ENCODE measurements around the gene ID4.
"Not testable (repeated sequence)": the region's sequence is repeated elsewhere in the genome, so short reads cannot be mapped to it uniquely, and the experiment has no call there.

The ID4 gene

GRCh38 chr6:19831358-19831757 is 5.8 kb upstream of the ID4 start:
- FAIRE-seq (no peak), DNase-seq (ENCODE audit: insufficient read length, low spot score) (no peak)

GRCh38 chr6:19833947-19834346 is 3.2 kb upstream of the ID4 start:
- DNase-seq (ENCODE audit: insufficient read length, low spot score) (no peak), FAIRE-seq (no peak)

GRCh38 chr6:19834858-19835257 is 2.3 kb upstream of the ID4 start:
- FAIRE-seq, result no peak

GRCh38 chr6:19835605-19836004 is 1.6 kb upstream of the ID4 start:
- FAIRE-seq (no peak), DNase-seq (ENCODE audit: insufficient read length, low spot score) (no peak)

More at GRCh38 chr6:19834858-19835257, 2.3 kb upstream of the ID4 start:
- no peak for DNase-seq (ENCODE audit: insufficient read length, low spot score)

- DNase-seq (ENCODE audit: insufficient read length, low spot score) (peak; percentile 17), FAIRE-seq (peak; percentile 52)
Measured at GRCh38 chr6:19837511-19838441, 606 bp downstream of the ID4 start.

GRCh38 chr6:19838442-19839236 is 1.5 kb downstream of the ID4 start:
- DNase-seq (ENCODE audit: insufficient read length, low spot score) (peak; percentile 9), FAIRE-seq (peak; percentile 55)

- FAIRE-seq, result no peak
Measured at GRCh38 chr6:19839237-19839546, 2.0 kb downstream of the ID4 start.

GRCh38 chr6:19839788-19840187 is 2.6 kb downstream of the ID4 start:
- no peak for DNase-seq (ENCODE audit: insufficient read length, low spot score)
- no peak for FAIRE-seq

More at GRCh38 chr6:19839237-19839546, 2.0 kb downstream of the ID4 start:
- no peak for DNase-seq (ENCODE audit: insufficient read length, low spot score)

GRCh38 chr6:19841181-19841580 is 4.0 kb downstream of the ID4 start:
- DNase-seq (ENCODE audit: insufficient read length, low spot score) (no peak), FAIRE-seq (no peak)

GRCh38 chr6:19842030-19842615 is 5.0 kb downstream of the ID4 start:
- no peak for FAIRE-seq
- DNase-seq (ENCODE audit: insufficient read length, low spot score), result no peak

- FAIRE-seq, result no peak
- DNase-seq (ENCODE audit: insufficient read length, low spot score), result no peak
Measured at GRCh38 chr6:19844689-19845088, 7.5 kb downstream of the ID4 start.

GRCh38 chr6:19845266-19846041 is 8.3 kb downstream of the ID4 start:
- no peak for FAIRE-seq
- no peak for DNase-seq (ENCODE audit: insufficient read length, low spot score)

- no peak for FAIRE-seq
- DNase-seq (ENCODE audit: insufficient read length, low spot score), result no peak
Measured at GRCh38 chr6:19848465-19849029, 11.4 kb downstream of the ID4 start.

- DNase-seq (ENCODE audit: insufficient read length, low spot score) (no peak), FAIRE-seq (no peak)
Measured at GRCh38 chr6:19849196-19849595, 12.0 kb downstream of the ID4 start.

GRCh38 chr6:19849755-19850154 is 12.6 kb downstream of the ID4 start:
- no peak for DNase-seq (ENCODE audit: insufficient read length, low spot score)
- FAIRE-seq, result no peak

- DNase-seq (ENCODE audit: insufficient read length, low spot score) (peak; percentile 79), FAIRE-seq (peak; percentile 33)
Measured at GRCh38 chr6:19851241-19852089, 14.3 kb downstream of the ID4 start.

GRCh38 chr6:19852090-19852457 is 14.9 kb downstream of the ID4 start:
- DNase-seq (ENCODE audit: insufficient read length, low spot score) (no peak), FAIRE-seq (no peak)

GRCh38 chr6:19852927-19853326 is 15.8 kb downstream of the ID4 start:
- no peak for FAIRE-seq
- no peak for DNase-seq (ENCODE audit: insufficient read length, low spot score)

- DNase-seq (ENCODE audit: insufficient read length, low spot score); FAIRE-seq: not testable (repeated sequence)
Measured at GRCh38 chr6:19854421-19855015, 17.3 kb downstream of the ID4 start.

All from HTR-8/SVneo (cell line).